ENCODE results near the gene AKT1S1.

The AKT1S1 gene

DNA sequence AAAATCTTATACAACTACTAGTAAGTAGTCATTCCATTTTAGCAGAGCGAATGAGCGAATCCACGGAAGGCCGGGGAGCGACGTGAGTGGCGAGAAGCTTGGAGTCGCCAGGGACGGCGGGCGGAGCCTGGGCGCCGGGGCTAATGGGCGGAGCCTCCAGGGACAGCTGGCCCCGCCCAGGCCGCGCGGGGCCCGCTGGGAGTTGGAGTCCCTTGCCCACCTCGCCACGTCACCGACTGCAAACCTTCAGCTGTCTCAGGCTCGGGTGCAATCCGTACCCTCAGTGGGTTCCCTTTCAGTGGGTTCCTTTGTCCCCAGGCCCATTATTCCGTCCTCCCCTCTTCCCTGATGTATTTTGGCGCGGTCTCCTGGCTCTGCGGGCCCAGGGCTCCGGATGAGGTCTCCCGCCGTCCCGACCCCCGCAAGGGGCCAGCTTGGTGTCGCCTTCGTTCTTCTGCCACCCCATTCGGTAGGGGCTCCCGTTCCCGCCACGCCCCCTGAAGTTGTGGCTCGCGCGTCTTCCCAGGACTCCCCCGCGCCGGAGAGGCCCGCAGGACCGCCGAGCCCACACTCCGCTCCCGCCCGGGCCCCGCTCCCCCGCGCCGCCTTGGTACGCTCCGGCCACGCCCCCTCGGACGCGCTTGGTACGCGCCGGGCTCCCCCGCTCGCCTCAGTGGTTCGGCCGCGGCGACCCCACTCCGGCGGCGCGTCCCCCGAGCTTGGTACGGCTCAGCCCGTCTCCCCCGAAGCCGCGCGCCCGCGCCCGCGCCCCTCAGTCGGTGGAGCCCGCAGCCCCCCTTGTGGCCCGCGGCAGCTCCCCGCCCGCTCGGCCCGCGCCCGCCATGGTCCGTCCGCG is 26.4 kb downstream of the AKT1S1 start, which contains the start of gene PTOV1:
Gene PTOV1 (plus strand): TSS at position 673 of the 856 bp plus-strand sequence.
- H3K27ac Mint-ChIP-seq: peak within 1 kb of the TSS; percentile 94
- H3K4me3 Mint-ChIP-seq: peak within 1 kb of the TSS; percentile 87
- peaks cover 36% of the 10 kb centered on the region for H3K4me1 Mint-ChIP-seq (ENCODE audit: low read depth)
- H3K27me3 Mint-ChIP-seq (ENCODE audit: low read depth): peaks cover 6% of the 10 kb centered on the region
- peaks cover 7% of the 10 kb centered on the region for H3K36me3 Mint-ChIP-seq (ENCODE audit: low read depth)
- peaks cover 6% of the 10 kb centered on the region for H3K9me3 Mint-ChIP-seq

DNA sequence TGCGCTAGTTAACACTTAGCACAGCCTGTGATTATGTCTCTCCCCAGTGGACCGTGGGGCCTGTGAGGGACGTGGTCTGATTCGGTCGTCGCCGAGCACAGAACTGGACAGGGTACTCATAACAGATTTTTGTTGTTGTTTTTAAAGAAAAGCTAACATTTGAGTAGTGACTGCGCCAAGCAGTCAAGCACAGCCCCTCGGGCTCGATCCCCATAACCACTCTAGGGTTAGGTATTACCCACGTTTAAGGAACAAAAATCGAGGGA is 27.0 kb downstream of the AKT1S1 start:
- Mint-ChIP-seq H3K4me3 (peak overlapping the region; percentile 87), H3K27me3 (ENCODE audit: low read depth) (peaks cover 6% of the 10 kb centered on the region), H3K27ac (peak overlapping the region; percentile 94), H3K4me1 (ENCODE audit: low read depth) (peaks cover 36% of the 10 kb centered on the region), H3K9me3 (peaks cover 6% of the 10 kb centered on the region), H3K36me3 (ENCODE audit: low read depth) (peaks cover 7% of the 10 kb centered on the region)

DNA sequence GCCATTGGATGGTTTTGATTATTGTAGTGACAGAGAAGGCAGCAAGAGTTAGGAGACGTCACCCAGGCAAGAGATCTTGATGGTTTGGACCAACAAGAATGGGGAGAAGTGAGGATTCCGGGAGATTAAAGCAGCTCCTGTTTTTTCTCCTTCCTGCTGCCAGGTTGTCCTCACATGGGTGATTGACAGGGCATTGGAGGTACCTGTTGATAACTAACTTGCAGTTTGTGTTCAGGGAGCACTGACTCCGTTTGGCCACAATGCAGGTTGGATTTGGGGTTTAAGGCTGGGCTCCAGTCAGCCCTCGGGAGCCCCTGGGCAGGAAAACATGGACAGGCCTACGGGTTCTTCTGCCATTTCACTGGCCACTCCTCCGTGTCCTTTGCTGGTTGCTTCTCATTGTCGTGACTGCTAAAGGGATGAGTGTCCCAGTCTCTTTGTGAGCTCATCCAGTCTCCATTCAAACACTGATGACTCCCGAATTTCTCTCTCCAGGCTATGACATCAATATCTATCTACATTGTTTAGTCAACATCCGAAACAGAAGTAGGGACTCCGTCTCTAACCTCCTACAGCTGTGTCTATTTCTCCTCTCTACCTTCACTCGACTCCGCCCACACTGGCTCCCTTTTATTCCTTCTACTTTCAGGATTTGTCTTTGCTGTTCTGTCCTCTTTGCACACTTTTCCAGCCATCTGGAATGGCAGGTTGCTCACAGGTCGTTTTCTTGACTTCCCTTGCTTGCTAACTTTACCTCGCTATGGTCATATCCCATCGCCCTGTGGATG is 27.5 kb downstream of the AKT1S1 start:
- Mint-ChIP-seq H3K4me1 (ENCODE audit: low read depth) (peaks cover 36% of the 10 kb centered on the region), H3K27ac (peak overlapping the region; percentile 94), H3K27me3 (ENCODE audit: low read depth) (peaks cover 6% of the 10 kb centered on the region), H3K36me3 (ENCODE audit: low read depth) (peaks cover 7% of the 10 kb centered on the region), H3K9me3 (peaks cover 6% of the 10 kb centered on the region), H3K4me3 (peak overlapping the region; percentile 87)

DNA sequence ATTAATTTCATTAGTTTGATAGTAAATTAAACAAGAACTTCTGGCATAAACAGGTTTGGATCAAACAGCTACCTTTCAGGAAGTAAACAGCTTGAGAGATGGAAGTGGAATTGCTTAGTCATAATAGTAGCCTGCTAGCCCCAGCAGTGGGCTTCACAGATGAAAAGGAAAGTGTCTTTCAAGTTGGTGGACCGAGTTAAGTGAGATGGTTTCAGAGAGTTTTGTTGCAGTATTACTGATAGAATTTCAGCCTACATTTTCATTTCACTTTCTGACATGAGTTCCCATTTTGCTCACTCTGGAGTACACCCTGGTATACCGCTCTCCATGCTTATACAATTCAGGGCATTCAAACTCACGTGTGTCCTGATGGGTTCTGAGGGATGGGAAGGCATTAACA is 28.2 kb downstream of the AKT1S1 start:
- H3K9me3 Mint-ChIP-seq: peaks cover 6% of the 10 kb centered on the region
- peak overlapping the region; percentile 59 for H3K27ac Mint-ChIP-seq
- H3K4me1 Mint-ChIP-seq (ENCODE audit: low read depth): peaks cover 36% of the 10 kb centered on the region
- peaks cover 6% of the 10 kb centered on the region for H3K27me3 Mint-ChIP-seq (ENCODE audit: low read depth)
- peak overlapping the region; percentile 78 for H3K4me3 Mint-ChIP-seq
- H3K36me3 Mint-ChIP-seq (ENCODE audit: low read depth): peaks cover 7% of the 10 kb centered on the region

- peaks cover 6% of the 10 kb centered on the region for H3K27me3 Mint-ChIP-seq (ENCODE audit: low read depth)
- H3K27ac Mint-ChIP-seq: peak overlapping the region; percentile 14
- H3K9me3 Mint-ChIP-seq: peaks cover 6% of the 10 kb centered on the region
- H3K4me1 Mint-ChIP-seq (ENCODE audit: low read depth): peaks cover 32% of the 10 kb centered on the region
- no peak overlapping the region for H3K4me3 Mint-ChIP-seq
- H3K36me3 Mint-ChIP-seq (ENCODE audit: low read depth): peaks cover 7% of the 10 kb centered on the region
Measured at GRCh38 chr19:49847731-49848696, 29.1 kb downstream of the AKT1S1 start.

DNA sequence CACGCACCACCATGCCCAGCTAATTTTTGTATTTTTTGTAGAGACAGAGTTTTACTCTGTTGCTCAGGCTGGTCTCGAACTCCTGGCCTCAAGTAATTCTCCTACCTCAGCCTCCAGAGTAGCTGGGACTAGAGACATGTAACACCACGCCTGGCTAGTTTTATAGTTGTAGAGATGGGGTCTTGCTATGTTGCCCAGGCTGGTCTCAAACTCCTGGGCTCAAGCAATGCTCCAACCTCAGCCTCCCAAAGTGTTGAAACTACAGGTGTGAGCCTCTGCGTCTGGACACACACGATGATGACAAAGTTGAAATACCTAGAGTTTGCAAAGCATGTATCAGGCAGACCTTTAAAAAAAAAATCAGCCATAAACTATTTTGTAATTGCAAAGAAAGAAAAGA is 30.7 kb downstream of the AKT1S1 start:
- H3K36me3 Mint-ChIP-seq (ENCODE audit: low read depth): peaks cover 7% of the 10 kb centered on the region
- no peak overlapping the region for H3K27ac Mint-ChIP-seq
- H3K9me3 Mint-ChIP-seq: peaks cover 6% of the 10 kb centered on the region
- H3K4me3 Mint-ChIP-seq: no peak overlapping the region
- H3K4me1 Mint-ChIP-seq (ENCODE audit: low read depth): peaks cover 20% of the 10 kb centered on the region
- no peaks in the 10 kb centered on the region for H3K27me3 Mint-ChIP-seq (ENCODE audit: low read depth)

GRCh38 chr19:49845414-49845813 is 31.7 kb downstream of the AKT1S1 start:
- Mint-ChIP-seq H3K4me1 (ENCODE audit: low read depth) (peaks cover 20% of the 10 kb centered on the region), H3K9me3 (peaks cover 6% of the 10 kb centered on the region), H3K4me3 (no peak overlapping the region), H3K36me3 (ENCODE audit: low read depth) (peaks cover 7% of the 10 kb centered on the region), H3K27ac (no peak overlapping the region), H3K27me3 (ENCODE audit: low read depth) (no peaks in the 10 kb centered on the region)

DNA sequence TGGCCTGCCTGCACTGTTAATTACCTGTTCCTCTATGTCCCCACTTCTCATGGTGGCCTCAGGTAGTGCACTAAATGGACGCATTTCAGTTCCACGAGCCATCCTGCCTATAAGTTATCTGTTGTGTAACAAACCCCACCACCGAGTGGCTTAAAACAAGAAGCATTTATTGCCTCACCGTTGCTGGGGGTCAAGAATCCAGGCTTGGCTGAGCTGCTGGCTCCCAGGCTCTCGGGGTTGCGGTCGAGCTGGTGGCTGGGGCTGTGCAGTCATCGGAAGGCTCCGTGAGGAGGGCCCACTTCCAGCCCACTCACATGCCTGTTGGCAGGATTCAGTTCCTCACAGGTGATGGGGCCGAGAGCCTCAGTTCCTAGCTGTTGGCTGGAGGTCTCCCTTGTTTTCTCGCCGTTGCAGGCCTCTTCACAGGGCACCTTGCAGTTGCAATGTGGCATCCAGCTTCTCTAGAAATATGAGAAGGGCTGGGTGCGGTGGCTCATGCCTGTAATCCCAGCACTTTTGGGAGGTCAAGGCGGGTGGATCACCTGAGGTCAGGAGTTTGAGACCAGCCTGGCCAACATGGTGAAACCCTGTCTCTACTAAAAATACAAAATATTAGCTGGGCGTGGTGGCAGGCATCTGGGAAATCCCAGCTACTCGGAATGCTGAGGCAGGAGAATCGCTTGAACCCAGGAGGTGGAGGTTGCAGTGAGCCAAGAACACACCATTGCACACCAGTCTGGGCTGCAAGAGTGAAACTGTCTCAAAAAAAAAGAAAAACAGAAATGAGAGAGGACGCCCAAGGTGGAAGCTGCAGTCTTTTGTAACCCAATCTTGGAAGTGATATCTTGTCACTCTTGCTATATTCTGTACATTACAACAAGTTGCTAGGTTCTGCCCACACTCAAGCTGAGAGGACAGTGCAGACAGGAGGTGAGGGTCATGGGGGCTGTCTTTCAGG is 32.7 kb downstream of the AKT1S1 start:
- peaks cover 3% of the 10 kb centered on the region for H3K36me3 Mint-ChIP-seq (ENCODE audit: low read depth)
- H3K4me3 Mint-ChIP-seq: no peak overlapping the region
- H3K9me3 Mint-ChIP-seq: peaks cover 3% of the 10 kb centered on the region
- no peak overlapping the region for H3K27ac Mint-ChIP-seq
- H3K27me3 Mint-ChIP-seq (ENCODE audit: low read depth): no peaks in the 10 kb centered on the region
- H3K4me1 Mint-ChIP-seq (ENCODE audit: low read depth): peaks cover 13% of the 10 kb centered on the region

GRCh38 chr19:49843265-49843664 is 33.9 kb downstream of the AKT1S1 start:
- Mint-ChIP-seq H3K4me3 (no peak overlapping the region), H3K36me3 (ENCODE audit: low read depth) (peaks cover 10% of the 10 kb centered on the region), H3K27me3 (ENCODE audit: low read depth) (no peaks in the 10 kb centered on the region), H3K27ac (no peak overlapping the region), H3K9me3 (no peaks in the 10 kb centered on the region), H3K4me1 (ENCODE audit: low read depth) (peaks cover 4% of the 10 kb centered on the region)

DNA sequence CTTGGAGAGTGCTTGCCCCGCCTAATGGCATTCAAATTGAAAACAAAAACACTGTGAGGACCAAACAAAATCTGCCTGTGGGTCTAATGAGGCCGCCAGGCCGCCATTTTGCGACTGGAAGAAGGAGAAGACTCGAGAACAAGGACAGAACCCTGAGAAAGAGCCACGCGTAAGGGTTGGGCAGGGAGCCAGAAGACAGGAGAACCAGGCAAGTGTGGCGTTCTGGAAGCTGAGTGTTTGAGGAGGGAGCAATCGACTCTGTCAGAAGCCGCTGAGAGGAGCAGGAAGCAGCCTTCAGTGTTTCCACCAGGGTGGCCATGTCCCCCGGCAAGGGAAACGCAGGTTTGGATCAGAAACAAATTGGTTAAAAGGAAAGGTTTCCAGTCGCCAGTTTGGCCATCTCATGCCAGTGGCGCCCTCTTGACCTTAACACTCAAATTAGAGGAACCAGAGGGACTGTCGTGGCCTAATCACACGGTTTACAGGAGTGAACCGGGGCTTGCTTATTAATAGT is 36.4 kb downstream of the AKT1S1 start:
- Mint-ChIP-seq H3K27me3 (ENCODE audit: low read depth) (no peaks in the 10 kb centered on the region), H3K27ac (no peak overlapping the region), H3K4me3 (no peak overlapping the region), H3K36me3 (ENCODE audit: low read depth) (peaks cover 14% of the 10 kb centered on the region), H3K4me1 (ENCODE audit: low read depth) (no peaks in the 10 kb centered on the region), H3K9me3 (no peaks in the 10 kb centered on the region)

- Mint-ChIP-seq H3K27ac (no peak overlapping the region), H3K4me3 (no peak overlapping the region), H3K36me3 (ENCODE audit: low read depth) (peaks cover 14% of the 10 kb centered on the region)
Measured at GRCh38 chr19:49840321-49840720, 36.8 kb downstream of the AKT1S1 start.

GRCh38 chr19:49839713-49840112 is 37.4 kb downstream of the AKT1S1 start:
- Mint-ChIP-seq H3K27me3 (ENCODE audit: low read depth) (no peaks in the 10 kb centered on the region), H3K27ac (no peak overlapping the region), H3K9me3 (no peaks in the 10 kb centered on the region), H3K4me3 (no peak overlapping the region), H3K36me3 (ENCODE audit: low read depth) (peaks cover 17% of the 10 kb centered on the region), H3K4me1 (ENCODE audit: low read depth) (no peaks in the 10 kb centered on the region)

More at GRCh38 chr19:49840321-49840720, 36.8 kb downstream of the AKT1S1 start:
- H3K4me1 Mint-ChIP-seq (ENCODE audit: low read depth): no peaks in the 10 kb centered on the region
- no peaks in the 10 kb centered on the region for H3K27me3 Mint-ChIP-seq (ENCODE audit: low read depth)
- no peaks in the 10 kb centered on the region for H3K9me3 Mint-ChIP-seq

- Mint-ChIP-seq H3K27me3 (ENCODE audit: low read depth) (no peaks in the 10 kb centered on the region), H3K27ac (no peak overlapping the region), H3K4me1 (ENCODE audit: low read depth) (no peaks in the 10 kb centered on the region), H3K9me3 (no peaks in the 10 kb centered on the region), H3K4me3 (no peak overlapping the region), H3K36me3 (ENCODE audit: low read depth) (peaks cover 18% of the 10 kb centered on the region)
Measured at GRCh38 chr19:49838885-49839588, 38.1 kb downstream of the AKT1S1 start.
